Activated T-cell treated with anti-CD3 and anti-CD28 coated beads for 4 hours (primary cell): Measurements from ENCODE around the gene PCDHGB5.
A peak's percentile ranks its signal among the peaks of the same experiment; 100 is the strongest.
"Not testable (repeated sequence)": the region's sequence is repeated elsewhere in the genome, so short reads cannot be mapped to it uniquely, and the experiment has no call there.

ENCODE experiments used
- DNase-seq: peaks from one replicate; pipeline ENCODE4 v3.0.0-alpha.2; 2020

PCDHGB5 gene

DNA sequence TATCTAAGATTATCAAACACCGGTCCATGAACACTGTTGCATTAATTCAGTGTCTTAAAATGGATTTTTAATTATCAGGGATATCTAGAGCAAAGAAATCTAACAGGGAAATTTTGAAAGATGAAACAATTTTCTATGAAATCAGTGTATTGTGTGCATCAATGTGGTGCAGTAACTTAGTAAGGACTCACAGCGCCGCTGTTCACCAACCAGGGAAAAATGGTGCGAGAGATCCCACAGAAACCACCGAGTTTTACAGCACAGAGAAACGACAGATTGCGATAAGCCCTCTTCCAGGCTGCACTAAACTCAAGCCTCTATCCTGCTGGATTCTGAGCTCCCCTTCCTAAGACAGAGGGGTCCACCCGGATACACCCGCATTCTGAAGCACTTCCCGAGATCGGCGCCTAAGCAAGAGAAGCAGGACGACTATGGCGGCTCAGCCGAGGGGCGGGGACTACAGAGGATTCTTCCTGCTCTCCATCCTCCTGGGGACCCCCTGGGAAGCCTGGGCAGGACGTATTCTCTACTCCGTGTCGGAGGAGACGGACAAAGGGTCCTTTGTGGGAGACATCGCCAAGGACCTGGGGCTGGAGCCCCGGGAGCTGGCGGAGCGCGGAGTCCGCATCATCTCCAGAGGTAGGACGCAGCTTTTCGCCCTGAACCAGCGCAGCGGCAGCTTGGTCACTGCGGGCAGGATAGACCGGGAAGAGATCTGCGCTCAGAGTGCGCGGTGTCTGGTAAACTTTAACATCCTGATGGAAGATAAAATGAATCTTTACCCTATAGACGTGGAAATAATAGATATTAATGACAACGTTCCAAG, 15.1 kb upstream of the PCDHGB5 start, which contains the start of gene PCDHGA7:
PCDHGA7 (plus strand) TSS at position 274 of the 826 bp plus-strand sequence; CDS start at position 432, 158 bp downstream.
- no peak for DNase-seq

DNA sequence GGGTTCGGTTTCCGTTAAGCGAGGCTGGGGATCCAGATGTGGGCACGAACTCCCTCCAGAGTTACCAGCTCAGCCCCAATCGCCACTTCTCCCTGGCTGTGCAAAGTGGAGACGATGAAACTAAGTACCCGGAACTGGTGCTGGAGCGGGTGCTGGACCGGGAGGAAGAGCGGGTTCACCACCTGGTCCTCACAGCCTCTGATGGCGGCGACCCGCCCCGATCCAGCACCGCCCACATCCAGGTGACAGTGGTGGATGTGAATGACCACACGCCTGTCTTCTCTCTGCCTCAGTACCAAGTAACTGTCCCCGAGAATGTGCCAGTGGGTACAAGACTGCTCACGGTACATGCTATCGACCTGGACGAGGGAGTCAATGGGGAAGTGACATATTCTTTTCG, 14.4 kb upstream of the PCDHGB5 start:
- no peak for DNase-seq

DNA sequence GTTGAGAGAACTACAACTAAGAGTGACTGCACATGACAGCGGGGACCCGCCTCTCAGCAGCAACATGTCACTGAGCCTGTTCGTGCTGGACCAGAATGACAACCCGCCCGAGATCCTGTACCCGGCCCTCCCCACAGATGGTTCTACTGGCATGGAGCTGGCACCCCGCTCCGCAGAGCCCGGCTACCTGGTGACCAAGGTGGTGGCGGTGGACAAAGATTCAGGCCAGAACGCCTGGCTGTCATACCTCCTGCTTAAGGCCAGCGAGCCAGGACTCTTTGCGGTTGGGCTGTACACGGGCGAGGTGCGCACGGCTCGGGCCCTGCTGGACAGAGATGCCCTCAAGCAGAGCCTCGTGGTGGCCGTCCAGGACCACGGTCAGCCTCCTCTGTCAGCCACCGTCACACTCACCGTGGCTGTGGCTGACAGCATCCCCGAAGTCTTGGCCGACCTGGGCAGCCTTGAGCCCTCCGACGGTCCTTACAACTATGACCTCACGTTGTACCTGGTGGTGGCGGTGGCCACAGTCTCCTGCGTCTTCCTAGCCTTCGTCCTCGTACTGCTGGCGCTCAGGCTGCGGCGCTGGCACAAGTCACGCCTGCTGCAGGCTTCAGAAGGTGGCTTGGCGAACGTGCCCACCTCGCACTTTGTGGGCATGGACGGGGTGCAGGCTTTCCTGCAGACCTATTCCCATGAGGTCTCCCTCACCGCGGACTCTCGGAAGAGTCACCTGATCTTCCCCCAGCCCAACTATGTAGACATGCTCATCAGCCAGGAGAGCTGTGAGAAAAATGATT, 13.1 kb upstream of the PCDHGB5 start:
- no peak for DNase-seq

DNA sequence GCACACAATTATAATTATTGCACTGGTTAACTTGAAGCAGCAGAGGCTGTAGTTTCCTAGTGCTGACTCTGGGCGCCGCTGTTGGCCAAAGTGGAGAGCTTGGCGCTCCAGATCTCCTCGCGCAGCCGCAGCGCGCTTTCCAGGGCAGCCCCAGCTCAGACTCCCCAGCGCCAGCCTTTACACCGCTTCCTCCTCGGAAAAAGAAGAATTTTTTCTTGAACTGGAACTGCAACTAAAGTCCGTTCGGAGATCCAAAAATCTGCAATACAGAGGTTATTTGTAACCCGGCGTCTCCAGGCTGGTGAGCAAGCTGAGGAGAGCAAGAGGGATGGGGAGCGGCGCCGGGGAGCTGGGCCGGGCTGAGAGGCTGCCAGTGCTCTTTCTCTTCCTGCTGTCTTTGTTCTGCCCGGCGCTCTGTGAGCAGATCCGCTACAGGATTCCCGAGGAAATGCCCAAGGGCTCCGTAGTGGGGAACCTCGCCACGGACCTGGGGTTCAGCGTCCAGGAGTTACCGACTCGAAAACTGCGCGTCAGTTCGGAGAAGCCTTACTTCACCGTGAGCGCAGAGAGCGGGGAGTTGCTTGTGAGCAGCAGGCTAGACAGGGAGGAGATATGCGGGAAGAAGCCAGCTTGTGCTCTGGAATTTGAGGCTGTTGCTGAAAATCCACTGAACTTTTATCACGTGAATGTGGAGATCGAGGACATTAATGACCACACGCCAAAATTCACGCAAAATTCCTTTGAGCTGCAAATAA, 10.0 kb upstream of the PCDHGB5 start, which contains the start of gene PCDHGB4:
PCDHGB4 (plus strand) TSS at position 142 of the 755 bp plus-strand sequence; CDS start at position 329, 187 bp downstream.
- DNase-seq, result not testable (repeated sequence)

DNA sequence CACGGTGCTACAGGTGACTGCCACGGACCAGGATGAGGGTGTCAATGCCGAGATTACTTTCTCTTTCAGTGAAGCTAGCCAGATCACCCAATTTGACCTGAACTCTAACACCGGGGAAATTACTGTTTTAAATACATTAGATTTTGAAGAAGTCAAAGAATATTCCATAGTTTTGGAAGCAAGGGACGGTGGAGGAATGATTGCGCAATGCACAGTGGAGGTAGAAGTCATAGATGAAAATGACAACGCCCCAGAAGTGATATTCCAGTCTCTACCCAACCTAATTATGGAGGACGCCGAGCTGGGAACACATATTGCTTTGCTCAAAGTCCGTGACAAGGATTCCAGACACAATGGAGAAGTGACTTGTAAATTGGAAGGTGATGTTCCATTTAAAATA, 9.1 kb upstream of the PCDHGB5 start:
- DNase-seq, result no peak

DNA sequence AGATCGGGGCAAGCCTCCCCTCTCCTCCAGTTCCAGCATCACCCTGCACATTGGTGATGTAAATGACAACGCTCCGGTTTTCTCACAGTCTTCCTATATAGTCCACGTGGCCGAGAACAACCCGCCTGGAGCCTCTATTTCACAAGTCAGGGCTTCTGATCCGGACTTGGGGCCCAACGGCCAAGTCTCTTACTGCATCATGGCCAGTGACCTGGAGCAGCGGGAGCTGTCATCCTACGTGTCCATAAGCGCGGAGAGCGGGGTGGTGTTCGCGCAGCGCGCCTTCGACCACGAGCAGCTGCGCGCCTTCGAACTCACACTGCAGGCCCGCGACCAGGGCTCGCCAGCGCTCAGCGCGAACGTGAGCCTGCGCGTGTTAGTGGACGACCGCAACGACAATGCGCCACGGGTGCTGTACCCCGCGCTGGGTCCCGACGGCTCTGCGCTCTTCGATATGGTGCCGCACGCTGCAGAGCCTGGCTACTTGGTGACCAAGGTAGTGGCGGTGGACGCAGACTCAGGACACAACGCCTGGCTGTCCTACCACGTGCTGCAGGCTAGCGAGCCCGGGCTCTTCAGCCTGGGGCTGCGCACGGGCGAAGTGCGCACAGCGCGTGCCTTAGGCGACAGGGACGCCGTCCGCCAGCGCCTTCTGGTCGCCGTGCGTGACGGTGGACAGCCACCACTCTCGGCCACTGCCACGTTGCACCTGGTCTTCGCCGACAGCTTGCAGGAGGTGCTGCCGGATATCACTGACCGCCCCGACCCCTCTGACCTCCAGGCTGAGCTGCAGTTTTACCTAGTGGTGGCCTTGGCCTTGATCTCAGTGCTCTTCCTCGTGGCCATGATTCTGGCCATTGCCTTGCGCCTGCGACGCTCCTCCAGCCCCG, 8.3 kb upstream of the PCDHGB5 start:
- DNase-seq, result no peak

DNA sequence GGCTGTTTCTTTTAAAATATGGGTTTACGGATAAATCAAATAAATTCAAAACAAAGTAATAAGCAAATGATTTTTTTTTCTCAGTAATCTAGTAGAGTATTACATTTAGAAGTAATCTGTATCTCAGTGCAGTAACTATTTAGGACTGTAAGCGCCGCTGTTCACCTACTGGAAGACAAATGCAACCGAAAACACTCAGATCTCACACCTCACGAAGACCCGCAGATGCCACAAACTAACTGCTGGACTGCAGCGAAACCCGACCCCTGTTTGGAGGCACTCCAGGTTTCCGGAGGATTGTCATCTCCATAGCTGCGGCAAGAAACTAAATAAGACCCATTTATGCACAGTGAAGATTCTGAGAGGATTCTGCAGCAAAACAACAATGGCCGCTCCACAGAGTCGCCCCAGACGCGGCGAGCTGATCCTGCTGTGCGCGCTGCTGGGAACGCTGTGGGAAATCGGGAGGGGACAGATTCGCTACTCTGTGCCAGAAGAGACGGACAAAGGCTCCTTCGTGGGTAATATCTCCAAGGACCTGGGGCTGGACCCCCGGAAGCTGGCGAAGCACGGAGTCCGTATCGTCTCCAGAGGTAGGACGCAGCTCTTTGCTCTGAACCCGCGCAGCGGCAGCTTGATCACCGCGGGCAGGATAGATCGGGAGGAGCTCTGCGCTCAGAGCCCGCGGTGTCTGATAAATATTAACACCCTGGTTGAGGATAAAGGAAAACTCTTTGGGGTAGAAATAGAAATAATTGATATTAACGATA, 5.1 kb upstream of the PCDHGB5 start, which contains the start of gene PCDHGA8:
PCDHGA8 (plus strand) TSS at position 205 of the 770 bp plus-strand sequence; CDS start at position 386, 181 bp downstream.
- DNase-seq, result no peak

DNA sequence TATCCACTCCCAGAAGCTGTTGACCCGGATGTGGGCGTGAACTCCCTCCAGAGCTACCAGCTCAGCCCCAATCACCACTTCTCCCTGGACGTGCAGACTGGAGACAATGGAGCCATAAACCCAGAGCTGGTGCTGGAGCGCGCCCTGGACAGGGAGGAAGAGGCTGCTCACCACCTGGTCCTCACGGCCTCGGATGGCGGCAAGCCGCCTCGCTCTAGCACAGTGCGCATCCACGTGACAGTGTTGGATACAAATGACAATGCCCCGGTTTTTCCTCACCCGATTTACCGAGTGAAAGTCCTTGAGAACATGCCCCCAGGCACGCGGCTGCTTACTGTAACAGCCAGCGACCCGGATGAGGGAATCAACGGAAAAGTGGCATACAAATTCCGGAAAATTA, 4.5 kb upstream of the PCDHGB5 start:
- no peak for DNase-seq

DNA sequence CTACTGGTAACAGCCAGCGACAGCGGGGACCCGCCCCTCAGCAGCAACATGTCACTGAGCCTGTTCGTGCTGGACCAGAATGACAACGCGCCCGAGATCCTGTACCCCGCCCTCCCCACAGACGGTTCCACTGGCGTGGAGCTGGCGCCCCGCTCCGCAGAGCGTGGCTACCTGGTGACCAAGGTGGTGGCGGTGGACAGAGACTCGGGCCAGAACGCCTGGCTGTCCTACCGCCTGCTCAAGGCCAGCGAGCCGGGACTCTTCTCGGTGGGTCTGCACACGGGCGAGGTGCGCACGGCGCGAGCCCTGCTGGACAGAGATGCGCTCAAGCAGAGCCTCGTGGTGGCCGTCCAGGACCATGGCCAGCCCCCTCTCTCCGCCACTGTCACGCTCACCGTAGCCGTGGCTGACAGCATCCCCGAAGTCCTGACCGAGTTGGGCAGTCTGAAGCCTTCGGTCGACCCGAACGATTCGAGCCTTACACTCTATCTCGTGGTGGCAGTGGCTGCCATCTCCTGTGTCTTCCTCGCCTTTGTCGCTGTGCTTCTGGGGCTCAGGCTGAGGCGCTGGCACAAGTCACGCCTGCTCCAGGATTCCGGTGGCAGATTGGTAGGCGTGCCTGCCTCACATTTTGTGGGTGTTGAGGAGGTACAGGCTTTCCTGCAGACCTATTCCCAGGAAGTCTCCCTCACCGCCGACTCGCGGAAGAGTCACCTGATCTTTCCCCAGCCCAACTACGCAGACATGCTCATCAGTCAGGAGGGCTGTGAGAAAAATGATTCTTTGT, 3.2 kb upstream of the PCDHGB5 start:
- not testable (repeated sequence) for DNase-seq

DNA sequence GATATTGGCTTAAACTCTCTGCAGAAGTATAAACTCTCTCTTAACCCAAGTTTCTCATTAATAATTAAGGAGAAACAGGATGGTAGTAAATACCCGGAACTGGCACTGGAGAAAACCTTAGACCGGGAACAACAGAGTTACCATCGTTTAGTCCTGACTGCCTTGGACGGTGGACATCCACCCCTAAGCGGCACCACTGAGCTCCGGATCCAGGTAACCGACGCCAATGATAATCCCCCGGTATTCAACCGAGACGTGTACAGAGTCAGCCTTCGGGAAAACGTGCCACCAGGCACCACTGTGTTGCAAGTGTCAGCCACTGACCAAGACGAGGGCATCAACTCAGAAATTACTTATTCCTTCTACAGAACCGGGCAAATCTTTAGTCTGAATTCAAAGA, 861 bp downstream of the PCDHGB5 start:
- DNase-seq, result no peak

DNA sequence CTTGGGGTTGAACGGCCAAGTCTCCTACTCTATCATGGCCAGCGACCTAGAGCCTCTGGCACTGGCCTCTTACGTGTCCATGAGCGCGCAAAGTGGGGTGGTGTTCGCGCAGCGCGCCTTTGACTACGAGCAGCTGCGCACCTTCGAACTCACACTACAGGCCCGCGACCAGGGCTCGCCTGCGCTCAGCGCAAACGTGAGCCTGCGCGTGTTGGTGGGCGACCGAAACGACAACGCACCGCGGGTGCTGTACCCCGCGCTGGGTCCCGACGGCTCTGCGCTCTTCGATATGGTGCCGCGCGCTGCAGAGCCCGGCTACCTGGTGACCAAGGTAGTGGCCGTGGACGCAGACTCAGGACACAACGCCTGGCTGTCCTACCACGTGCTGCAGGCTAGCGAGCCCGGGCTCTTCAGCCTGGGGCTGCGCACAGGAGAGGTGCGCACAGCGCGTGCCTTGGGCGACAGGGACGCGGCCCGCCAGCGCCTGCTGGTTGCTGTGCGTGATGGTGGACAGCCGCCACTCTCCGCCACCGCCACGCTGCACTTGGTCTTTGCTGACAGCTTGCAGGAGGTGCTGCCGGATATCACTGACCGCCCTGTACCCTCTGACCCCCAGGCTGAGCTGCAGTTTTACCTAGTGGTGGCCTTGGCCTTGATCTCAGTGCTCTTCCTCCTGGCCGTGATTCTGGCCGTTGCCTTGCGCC, 2.0 kb downstream of the PCDHGB5 start:
- no peak for DNase-seq

DNA sequence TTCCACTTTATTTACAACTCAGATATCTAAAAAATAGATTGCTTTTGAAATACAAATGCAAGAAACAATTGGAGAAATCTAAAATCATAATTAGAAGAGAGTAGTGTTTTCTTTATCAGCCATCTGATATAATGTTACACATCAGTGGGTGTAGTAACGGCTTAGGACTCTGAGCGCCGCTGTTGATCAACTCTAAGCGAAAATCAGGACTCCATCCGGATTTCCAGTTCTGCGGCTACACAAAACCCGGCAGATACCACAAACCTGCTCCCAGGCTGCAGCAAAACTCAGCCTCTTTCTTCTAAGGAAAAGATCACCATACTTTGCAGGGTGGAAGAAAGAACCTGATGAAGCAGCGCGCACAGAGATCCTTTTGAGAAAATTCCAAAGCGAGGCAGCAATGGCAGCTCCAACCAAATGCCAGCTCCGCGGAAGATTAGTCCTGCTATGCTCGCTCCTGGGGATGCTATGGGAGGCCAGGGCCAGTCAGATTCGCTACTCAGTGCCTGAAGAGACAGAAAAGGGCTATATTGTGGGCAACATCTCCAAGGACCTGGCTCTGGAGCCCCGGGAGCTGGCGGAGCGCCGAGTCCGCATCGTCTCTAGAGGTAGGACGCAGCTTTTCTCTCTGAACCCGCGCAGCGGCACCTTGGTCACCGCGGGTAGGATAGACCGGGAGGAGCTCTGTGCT, 5.0 kb downstream of the PCDHGB5 start, which contains the start of gene PCDHGA9:
PCDHGA9 (plus strand) TSS at position 226 of the 691 bp plus-strand sequence; CDS start at position 401, 175 bp downstream.
- DNase-seq, result no peak

DNA sequence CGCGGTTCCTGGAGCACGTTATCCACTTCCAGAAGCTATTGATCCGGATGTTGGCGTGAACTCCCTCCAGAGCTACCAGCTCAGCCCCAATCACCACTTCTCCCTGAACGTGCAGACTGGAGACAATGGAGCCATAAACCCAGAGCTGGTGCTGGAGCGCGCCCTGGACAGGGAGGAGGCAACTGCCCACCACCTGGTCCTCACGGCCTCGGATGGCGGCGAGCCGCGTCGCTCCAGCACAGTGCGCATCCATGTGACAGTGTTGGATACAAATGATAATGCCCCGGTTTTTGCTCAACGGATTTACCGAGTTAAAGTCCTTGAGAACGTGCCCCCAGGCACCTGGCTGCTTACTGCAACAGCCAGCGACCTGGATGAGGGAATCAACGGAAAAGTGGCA, 5.6 kb downstream of the PCDHGB5 start:
- DNase-seq, result no peak

DNA sequence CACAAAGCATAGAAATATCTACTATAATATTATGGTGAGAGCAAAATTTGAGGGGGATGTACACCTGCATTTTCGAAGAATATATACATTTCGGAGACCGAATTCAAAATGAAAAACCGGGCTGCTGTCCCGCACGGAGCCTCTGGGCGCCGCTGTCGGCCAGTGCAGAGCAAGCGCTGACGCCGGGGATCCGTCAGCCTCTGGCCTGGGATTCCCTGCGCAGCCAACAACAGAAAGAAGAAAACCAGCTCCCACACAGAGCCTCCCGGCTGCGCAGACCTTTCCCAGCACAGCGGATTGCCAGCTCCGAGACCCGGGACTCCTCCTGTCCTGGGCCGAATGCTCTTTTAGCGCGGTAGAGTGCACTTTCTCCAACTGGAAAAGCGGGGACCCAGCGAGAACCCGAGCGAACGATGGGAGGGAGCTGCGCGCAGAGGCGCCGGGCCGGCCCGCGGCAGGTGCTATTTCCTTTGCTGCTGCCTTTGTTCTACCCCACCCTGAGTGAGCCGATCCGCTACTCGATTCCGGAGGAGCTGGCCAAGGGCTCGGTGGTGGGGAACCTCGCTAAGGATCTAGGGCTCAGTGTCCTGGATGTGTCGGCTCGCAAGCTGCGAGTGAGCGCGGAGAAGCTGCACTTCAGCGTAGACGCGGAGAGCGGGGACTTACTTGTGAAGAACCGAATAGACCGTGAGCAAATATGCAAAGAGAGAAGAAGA, 10.2 kb downstream of the PCDHGB5 start, which contains the start of gene PCDHGB6:
PCDHGB6 (plus strand) TSS at position 232 of the 716 bp plus-strand sequence; CDS start at position 414, 182 bp downstream.
- not testable (repeated sequence) for DNase-seq

DNA sequence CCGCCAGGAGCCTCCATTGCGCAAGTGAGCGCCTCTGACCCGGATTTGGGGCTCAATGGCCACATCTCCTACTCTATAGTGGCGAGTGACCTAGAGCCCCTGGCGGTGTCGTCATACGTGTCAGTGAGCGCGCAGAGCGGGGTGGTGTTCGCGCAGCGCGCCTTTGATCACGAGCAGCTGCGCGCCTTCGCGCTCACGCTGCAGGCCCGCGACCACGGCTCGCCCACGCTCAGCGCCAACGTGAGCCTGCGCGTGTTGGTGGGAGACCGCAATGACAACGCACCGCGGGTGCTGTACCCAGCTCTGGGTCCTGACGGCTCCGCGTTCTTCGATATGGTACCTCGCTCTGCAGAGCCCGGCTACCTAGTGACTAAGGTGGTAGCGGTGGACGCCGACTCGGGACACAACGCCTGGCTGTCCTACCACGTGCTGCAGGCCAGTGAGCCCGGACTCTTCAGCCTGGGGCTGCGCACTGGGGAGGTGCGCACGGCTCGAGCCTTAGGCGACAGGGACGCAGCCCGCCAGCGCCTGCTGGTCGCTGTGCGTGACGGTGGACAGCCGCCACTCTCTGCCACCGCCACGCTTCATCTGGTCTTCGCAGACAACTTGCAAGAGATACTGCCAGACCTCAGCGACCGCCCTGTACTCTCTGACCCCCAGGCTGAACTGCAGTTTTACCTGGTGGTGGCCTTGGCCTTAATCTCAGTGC, 12.0 kb downstream of the PCDHGB5 start:
- DNase-seq, result no peak

DNA sequence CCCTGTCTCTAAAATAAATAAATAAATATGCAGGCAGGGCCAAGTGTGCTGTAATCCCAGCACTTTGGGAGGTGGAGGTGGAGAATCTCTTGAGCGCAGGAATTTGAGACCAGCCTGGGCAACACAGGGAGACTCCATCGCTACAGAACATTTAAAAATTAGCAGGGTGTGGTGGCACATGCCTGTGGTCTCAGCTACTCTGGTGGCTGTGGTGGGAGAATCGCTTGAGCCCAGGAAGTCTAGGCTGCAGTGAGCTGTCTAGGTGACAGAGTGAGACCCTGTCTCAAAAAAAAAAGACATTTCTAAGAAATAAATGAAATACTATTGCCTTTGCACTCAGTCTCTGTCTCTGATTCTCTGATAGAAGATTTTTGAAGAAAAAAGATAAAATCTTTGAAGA, 13.8 kb downstream of the PCDHGB5 start:
- no peak for DNase-seq

DNA sequence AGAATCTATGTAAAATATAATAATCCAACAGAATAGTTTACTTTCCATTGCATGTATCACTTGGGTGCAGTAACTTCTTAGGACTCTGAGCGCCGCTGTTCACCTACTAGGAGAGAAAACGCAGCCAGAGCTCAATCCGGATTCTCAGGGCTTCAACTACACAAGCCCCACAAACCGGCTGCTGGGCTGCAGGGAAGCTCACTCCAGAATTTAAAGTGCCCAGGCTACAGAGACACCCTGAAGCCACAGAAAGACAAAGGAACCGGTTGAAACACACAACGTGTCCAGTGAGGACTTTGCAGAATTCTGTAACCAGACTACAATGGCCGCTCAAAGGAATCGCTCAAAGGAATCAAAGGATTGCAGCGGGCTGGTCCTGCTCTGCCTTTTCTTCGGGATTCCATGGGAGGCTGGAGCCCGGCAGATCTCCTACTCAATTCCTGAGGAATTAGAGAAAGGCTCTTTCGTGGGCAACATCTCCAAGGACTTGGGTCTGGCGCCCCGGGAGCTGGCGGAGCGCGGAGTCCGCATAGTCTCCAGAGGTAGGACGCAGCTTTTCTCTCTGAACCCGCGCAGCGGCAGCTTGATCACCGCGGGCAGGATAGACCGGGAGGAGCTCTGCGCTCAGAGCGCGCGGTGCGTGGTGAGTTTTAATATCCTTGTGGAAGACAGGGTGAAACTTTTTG, 15.2 kb downstream of the PCDHGB5 start, which contains the start of gene PCDHGA10:
PCDHGA10 (plus strand) TSS at position 134 of the 686 bp plus-strand sequence; CDS start at position 323, 189 bp downstream.
- DNase-seq, result peak; percentile 53
